CD4-positive, alpha-beta memory T cell (primary cell): ENCODE measurements around the gene RPS24. TPM values are rescaled to one million over a fixed set of nuclear protein-coding genes. Genes with fewer than 3 reads are reported as not detected.
"Not testable (repeated sequence)": the region's sequence is repeated elsewhere in the genome, so short reads cannot be mapped to it uniquely, and the experiment has no call there.

ENCODE experiments used
- CTCF ChIA-PET: fragments of 350-600 bp; sonication (Branson Sonifier 250); formaldehyde crosslinking; loops from one replicate; lab custom pipeline; 2021; ENCODE audit warnings: inconsistent platforms; ENCODE audit not compliant: partially characterized antibody; lab: Charles Lee
- POLR2A ChIA-PET: fragments of 350-600 bp; sonication (Branson Sonifier 250); formaldehyde crosslinking; loops from one replicate; lab custom pipeline; 2021; ENCODE audit not compliant: partially characterized antibody; lab: Charles Lee
- DNase-seq, 5 donors: peaks; one replicate each; pipeline versions ENCODE4 v3.0.0 to v3.0.0-alpha.2; 2020 to 2022; ENCODE audit warnings: mixed read lengths in 1 of 5
- H3K27ac ChIP-seq: one replicate; pipeline ENCODE4 v1.7.0; 2013; ENCODE audit warnings: low read depth, low read length
- H3K27me3 ChIP-seq: 2 replicates; pipeline ENCODE4 v1.7.0; 2013; ENCODE audit warnings: mild to moderate bottlenecking, low read length, moderate library complexity; ENCODE audit not compliant: insufficient read depth
- H3K36me3 ChIP-seq: 2 replicates; pipeline ENCODE4 v1.7.0; 2013; ENCODE audit warnings: mild to moderate bottlenecking, low read length, moderate library complexity; ENCODE audit not compliant: insufficient read depth
- H3K4me1 ChIP-seq: 2 replicates; pipeline ENCODE4 v1.7.0; 2013; ENCODE audit warnings: mild to moderate bottlenecking, low read length, moderate library complexity; ENCODE audit not compliant: insufficient read depth
- H3K4me3 ChIP-seq, 2 donors: one replicate each; pipeline ENCODE4 v1.7.0; 2013; ENCODE audit warnings: low read length in 2 of 2, mild to moderate bottlenecking in 1 of 2
- H3K9me3 ChIP-seq, 2 donors: one replicate each; pipeline ENCODE4 v1.7.0; 2013; ENCODE audit warnings: low read length in 2 of 2, control low read depth in 1 of 2; ENCODE audit not compliant: control insufficient read depth in 1 of 2
- H3K27ac Mint-ChIP-seq, 7 donors: one replicate each; pipeline ENCODE4 v1.8.0; 2020 to 2021; ENCODE audit warnings: mixed read lengths in 7 of 7, mild to moderate bottlenecking in 6 of 7, inconsistent platforms in 3 of 7, moderate library complexity in 3 of 7
- H3K27me3 Mint-ChIP-seq, 2 donors: one replicate each; pipeline ENCODE4 v1.8.0; 2020 to 2021; ENCODE audit warnings: mixed read lengths in 2 of 2
- H3K36me3 Mint-ChIP-seq, 2 donors: one replicate each; pipeline ENCODE4 v1.8.0; 2020 to 2021; ENCODE audit warnings: mixed read lengths in 2 of 2, inconsistent platforms in 1 of 2, mild to moderate bottlenecking in 1 of 2
- H3K4me1 Mint-ChIP-seq, 4 donors: one replicate each; pipeline ENCODE4 v1.8.0; 2020 to 2021; ENCODE audit warnings: mixed read lengths in 4 of 4, mild to moderate bottlenecking in 1 of 4
- H3K4me3 Mint-ChIP-seq, 8 donors: one replicate each; pipeline ENCODE4 v1.8.0; 2020 to 2021; ENCODE audit warnings: mixed read lengths in 8 of 8, mild to moderate bottlenecking in 7 of 8, moderate library complexity in 6 of 8, inconsistent platforms in 3 of 8
- H3K9me3 Mint-ChIP-seq, 8 donors: one replicate each; pipeline ENCODE4 v1.8.0; 2020 to 2021; ENCODE audit warnings: mixed read lengths in 8 of 8, mild to moderate bottlenecking in 5 of 8, inconsistent platforms in 3 of 8, moderate library complexity in 1 of 8
- intact Hi-C: fragments of 100-400 bp; cut with micrococcal nuclease; formaldehyde crosslinking; loops from one replicate; pipeline ENCODE4 v1.15.1; 2023
- polyA plus RNA-seq, 2 donors: library from polyadenylated mRNA; unstranded; fragments of 300-500 nt; fragmentation: Illumina TruSeq; gene quantifications; one replicate each; pipeline ENCODE4 v1.2.3, GENCODE V29; 2021
- total RNA-seq, 2 experiments: library from RNA; stranded (reverse); gene quantifications; one replicate each; pipeline ENCODE4 v1.2.3, GENCODE V29; 2021

RPS24 gene
- total and polyA plus RNA-seq, 4 experiments from 2014 or later, result 778 to 1,885 (median 1,335) TPM

DNA sequence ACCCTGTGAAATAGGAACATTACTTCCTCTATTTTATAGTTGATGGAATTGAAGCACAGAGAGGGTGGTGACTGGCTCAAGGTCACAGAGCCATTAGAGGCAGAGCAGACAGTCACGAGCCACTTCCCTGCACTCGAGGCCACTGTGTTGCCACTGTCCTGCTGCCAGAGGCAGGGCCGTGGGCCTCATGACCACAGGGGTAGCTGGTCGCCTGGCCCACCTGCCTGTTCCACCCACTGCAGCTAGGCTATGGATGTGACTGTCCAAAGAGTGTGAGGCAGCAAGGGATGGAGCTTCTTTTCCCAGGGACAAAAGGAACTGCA is 38.2 kb downstream of the RPS24 start:
- H3K27me3 ChIP-seq, result no peaks in the 10 kb centered on the region
- peaks cover 0 to 4% of the 10 kb centered on the region in 2 donors for H3K36me3 Mint-ChIP-seq
- no peak overlapping the region for H3K27ac Mint-ChIP-seq
- no peak for DNase-seq
- peaks cover 0 to 2% of the 10 kb centered on the region in 2 donors for H3K27me3 Mint-ChIP-seq
- H3K4me1 Mint-ChIP-seq, result no peaks in the 10 kb centered on the region
- CTCF ChIA-PET, result no interaction called here
- no peak overlapping the region for H3K4me3 Mint-ChIP-seq
- POLR2A ChIA-PET, result no interaction called here
- no peaks in the 10 kb centered on the region for H3K9me3 ChIP-seq
- no peak overlapping the region for H3K4me3 ChIP-seq
- H3K9me3 Mint-ChIP-seq, result peaks cover 0 to 14% (median 4%) of the 10 kb centered on the region in 8 donors
- no peaks in the 10 kb centered on the region for H3K36me3 ChIP-seq
- H3K27ac ChIP-seq, result no peak overlapping the region
- intact Hi-C loops, result no loop called here
- H3K4me1 ChIP-seq, result no peaks in the 10 kb centered on the region

DNA sequence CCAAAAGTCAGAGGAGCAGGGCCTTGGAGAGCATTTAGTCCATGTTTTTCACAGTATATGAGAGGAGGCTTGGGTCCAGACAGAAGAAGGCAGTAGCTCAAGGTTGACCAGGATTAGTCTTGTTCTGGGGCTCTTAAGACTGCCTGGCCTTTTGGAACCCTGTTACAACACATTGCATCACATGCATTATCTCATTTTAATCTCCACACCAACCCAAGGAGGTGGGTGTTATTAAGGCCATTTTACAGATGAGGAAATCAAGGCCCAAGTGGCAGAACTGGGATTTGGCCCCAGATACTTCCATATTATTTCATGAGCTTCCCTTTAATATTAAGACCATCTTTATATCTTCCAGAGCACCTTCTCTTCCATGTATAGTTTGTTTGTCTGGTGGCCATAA is 38.8 kb downstream of the RPS24 start:
- POLR2A ChIA-PET, result no interaction called here
- peaks cover 0 to 4% of the 10 kb centered on the region in 2 donors for H3K36me3 Mint-ChIP-seq
- CTCF ChIA-PET, result no interaction called here

DNA sequence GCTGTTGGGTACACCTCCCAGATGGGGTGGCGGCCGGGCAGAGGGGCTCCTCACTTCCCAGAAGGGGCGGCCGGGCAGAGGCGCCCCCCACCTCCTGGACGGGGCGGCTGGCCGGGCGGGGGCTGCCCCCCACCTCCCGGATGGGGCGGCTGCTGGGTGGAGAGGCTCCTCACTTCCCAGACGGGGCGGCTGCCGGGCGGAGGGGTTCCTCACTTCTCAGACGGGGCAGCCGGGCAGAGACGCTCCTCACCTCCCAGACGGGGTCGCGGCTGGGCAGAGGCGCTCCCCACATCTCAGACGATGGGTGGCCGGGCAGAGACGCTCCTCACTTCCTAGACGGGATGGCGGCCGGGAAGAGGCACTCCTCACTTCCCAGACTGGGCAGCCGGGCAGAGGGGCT is 42.1 kb downstream of the RPS24 start:
- H3K9me3 Mint-ChIP-seq, result peaks cover 0 to 14% (median 4%) of the 10 kb centered on the region in 8 donors

More for the DNA sequence above, 38.8 kb downstream of the RPS24 start:
- intact Hi-C loops, result no loop called here
- no peaks in the 10 kb centered on the region for H3K4me1 Mint-ChIP-seq
- no peak overlapping the region for H3K4me3 Mint-ChIP-seq
- Histone ChIP-seq H3K4me1 (no peaks in the 10 kb centered on the region), H3K27me3 (no peaks in the 10 kb centered on the region), H3K9me3 (no peaks in the 10 kb centered on the region), H3K27ac (no peak overlapping the region), H3K4me3 (no peak overlapping the region), H3K36me3 (no peaks in the 10 kb centered on the region)
- H3K27ac Mint-ChIP-seq, result no peak overlapping the region
- DNase-seq, result no peak
- no peaks in the 10 kb centered on the region for H3K27me3 Mint-ChIP-seq
- H3K9me3 Mint-ChIP-seq, result peaks cover 0 to 14% (median 4%) of the 10 kb centered on the region in 8 donors

GRCh38 chr10:78078539-78079330 is 45.1 kb downstream of the RPS24 start:
- Mint-ChIP-seq H3K9me3 (peaks cover 0 to 12% (median 4%) of the 10 kb centered on the region in 8 donors), H3K36me3 (peaks cover 0 to 4% of the 10 kb centered on the region in 2 donors), H3K27ac (no peak overlapping the region), H3K27me3 (peaks cover 5 to 10% of the 10 kb centered on the region in 2 donors), H3K4me3 (no peak overlapping the region), H3K4me1 (no peaks in the 10 kb centered on the region)
- H3K4me1 ChIP-seq, result no peaks in the 10 kb centered on the region
- no peaks in the 10 kb centered on the region for H3K27me3 ChIP-seq
- H3K4me3 ChIP-seq, result no peak overlapping the region
- ChIA-PET POLR2A (no interaction called here), CTCF (interaction anchor here (1.6 kb wide), 1 partner anchor 31 kb away, joined by 5 read pairs; no protein-coding TSS in a partner anchor)
- H3K9me3 ChIP-seq, result no peaks in the 10 kb centered on the region
- no peak overlapping the region for H3K27ac ChIP-seq
- no peaks in the 10 kb centered on the region for H3K36me3 ChIP-seq
- DNase-seq, result no peak
- intact Hi-C loops, result no loop called here

More for the DNA sequence above, 42.1 kb downstream of the RPS24 start:
- intact Hi-C loops, H3K27me3 ChIP-seq, POLR2A ChIA-PET, H3K27me3 Mint-ChIP-seq, H3K27ac ChIP-seq, H3K36me3 ChIP-seq, H3K4me1 ChIP-seq, H3K36me3 Mint-ChIP-seq, H3K4me3 ChIP-seq, CTCF ChIA-PET, DNase-seq, H3K4me3 Mint-ChIP-seq, H3K4me1 Mint-ChIP-seq, H3K27ac Mint-ChIP-seq, H3K9me3 ChIP-seq: not testable (repeated sequence)

DNA sequence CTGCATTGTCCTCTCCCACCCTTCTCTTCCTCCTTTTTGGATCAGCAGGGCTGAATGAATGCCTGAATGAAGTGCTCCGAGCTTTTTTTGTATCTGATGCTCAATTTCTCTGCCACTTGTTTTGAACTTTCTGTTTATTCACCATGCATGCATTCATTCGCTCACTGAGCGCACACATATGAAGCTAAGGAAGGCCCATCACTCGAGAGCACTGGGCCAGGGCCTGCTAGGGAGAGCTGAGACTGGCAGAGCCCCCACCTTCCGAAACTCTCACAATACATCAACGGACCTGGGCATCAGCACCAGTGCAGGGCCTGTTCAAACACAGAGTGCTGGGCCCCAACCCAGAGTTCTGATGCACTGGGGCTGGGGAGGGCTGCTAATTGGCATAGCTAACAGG is 45.7 kb downstream of the RPS24 start:
- H3K36me3 Mint-ChIP-seq, result no peaks in the 10 kb centered on the region
- Histone ChIP-seq H3K4me1 (no peaks in the 10 kb centered on the region), H3K4me3 (no peak overlapping the region), H3K36me3 (no peaks in the 10 kb centered on the region), H3K27me3 (no peaks in the 10 kb centered on the region), H3K27ac (no peak overlapping the region), H3K9me3 (no peaks in the 10 kb centered on the region)
- H3K4me3 Mint-ChIP-seq, result no peak overlapping the region
- peaks cover 0 to 5% (median under 1%) of the 10 kb centered on the region in 8 donors for H3K9me3 Mint-ChIP-seq
- no peaks in the 10 kb centered on the region for H3K4me1 Mint-ChIP-seq
- no peak for DNase-seq
- POLR2A ChIA-PET, result no interaction called here
- H3K27me3 Mint-ChIP-seq, result peaks cover 5 to 10% of the 10 kb centered on the region in 2 donors
- intact Hi-C loops, result no loop called here
- CTCF ChIA-PET, result no interaction called here
- no peak overlapping the region for H3K27ac Mint-ChIP-seq

DNA sequence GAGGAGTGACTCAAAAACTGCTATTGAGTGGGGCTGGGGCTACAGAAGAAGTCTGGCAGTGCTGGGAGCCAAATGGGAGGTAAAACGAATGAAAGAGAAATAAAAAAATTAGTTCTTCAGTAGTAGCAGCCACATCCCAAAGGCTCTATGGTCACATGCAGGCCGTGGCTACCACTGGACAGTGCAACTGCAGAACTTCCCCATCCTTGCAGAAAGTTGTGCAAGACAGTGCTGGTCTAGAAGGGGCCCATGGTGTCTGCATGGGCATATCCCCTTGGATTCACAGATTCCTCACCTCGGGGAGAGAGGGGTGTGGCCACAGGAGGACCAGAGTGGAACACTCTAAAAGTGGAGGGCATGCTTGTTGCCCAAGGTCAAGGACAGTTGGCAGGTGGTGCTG is 47.6 kb downstream of the RPS24 start:
- H3K36me3 ChIP-seq, result no peaks in the 10 kb centered on the region
- H3K27ac ChIP-seq, result no peak overlapping the region
- Mint-ChIP-seq H3K9me3 (peaks cover 0 to 2% (median 0%) of the 10 kb centered on the region in 8 donors), H3K27ac (no peak overlapping the region), H3K4me3 (no peak overlapping the region), H3K27me3 (peaks cover 5 to 10% of the 10 kb centered on the region in 2 donors), H3K36me3 (no peaks in the 10 kb centered on the region), H3K4me1 (no peaks in the 10 kb centered on the region)
- ChIA-PET CTCF (no interaction called here), POLR2A (no interaction called here)
- H3K9me3 ChIP-seq, result no peaks in the 10 kb centered on the region
- intact Hi-C loops, result no loop called here
- no peaks in the 10 kb centered on the region for H3K4me1 ChIP-seq
- no peaks in the 10 kb centered on the region for H3K27me3 ChIP-seq
- DNase-seq, result no peak
- H3K4me3 ChIP-seq, result no peak overlapping the region

GRCh38 chr10:78082636-78083035 is 49.0 kb downstream of the RPS24 start:
- intact Hi-C loops, result no loop called here
- Mint-ChIP-seq H3K9me3 (peaks cover 0 to 2% (median 0%) of the 10 kb centered on the region in 8 donors), H3K36me3 (no peaks in the 10 kb centered on the region), H3K4me3 (no peak overlapping the region), H3K27ac (no peak overlapping the region), H3K4me1 (no peaks in the 10 kb centered on the region), H3K27me3 (peaks cover 9% of the 10 kb centered on the region in 2 donors)
- no peak for DNase-seq
- CTCF ChIA-PET, result no interaction called here
- Histone ChIP-seq H3K9me3 (no peaks in the 10 kb centered on the region), H3K27me3 (no peaks in the 10 kb centered on the region), H3K27ac (no peak overlapping the region), H3K4me1 (no peaks in the 10 kb centered on the region), H3K4me3 (no peak overlapping the region), H3K36me3 (no peaks in the 10 kb centered on the region)
- POLR2A ChIA-PET, result no interaction called here
